ENCODE data around the gene OVOL1. TPM values are rescaled to one million over a fixed set of nuclear protein-coding genes. Genes with fewer than 3 reads are reported as not detected.

The OVOL1 gene
- total and polyA plus RNA-seq, 2 experiments from 2014 or later = 0.15 to 0.35 TPM

DNA sequence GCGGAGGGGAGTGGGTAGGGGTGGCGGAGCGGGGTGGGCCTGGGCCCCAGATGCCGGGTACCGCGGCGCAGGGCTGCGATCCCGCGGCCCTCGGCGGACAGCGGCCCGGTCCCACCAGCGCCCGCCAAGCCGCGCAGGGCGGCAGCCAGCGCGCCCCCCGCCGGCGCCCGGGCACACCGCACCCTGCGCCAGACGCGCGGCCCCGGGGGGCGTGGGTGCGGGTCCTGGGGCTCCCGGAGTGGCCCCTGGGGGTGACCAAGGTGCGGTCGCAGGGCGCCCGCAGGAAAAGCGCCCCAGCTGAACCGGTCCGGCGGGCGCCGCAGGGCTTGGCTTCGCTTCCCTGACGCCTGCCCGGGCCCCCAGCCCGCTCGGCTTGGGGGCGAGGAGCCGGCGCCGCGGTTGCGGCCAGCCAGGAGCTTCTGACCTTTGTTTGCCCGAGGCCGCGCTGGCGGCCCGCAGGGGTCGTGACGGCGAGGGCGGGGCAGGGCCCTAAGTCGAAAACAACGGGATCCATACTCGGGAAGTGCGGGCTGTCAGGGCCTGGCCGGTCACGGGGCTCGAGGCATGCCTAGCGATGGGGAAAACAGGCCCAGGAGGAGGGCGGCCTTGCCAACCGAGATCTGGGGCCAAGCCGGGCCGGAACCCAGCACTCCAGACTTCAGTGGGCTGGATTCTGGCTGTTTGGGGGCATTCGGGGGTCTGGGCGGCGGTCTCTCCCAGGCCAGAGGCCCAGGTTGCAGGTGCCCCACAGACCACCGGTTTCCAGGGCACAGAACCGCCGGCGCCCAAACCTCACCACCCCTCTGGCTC is 5.5 kb upstream of the OVOL1 start:
- Histone ChIP-seq H3K4me3 (peak overlapping the region; percentile 60), H3K9me3 (ENCODE audit: low read depth) (no peaks in the 10 kb centered on the region), H3K27me3 (peaks cover 26% of the 10 kb centered on the region), H3K4me1 (ENCODE audit: low read depth) (no peaks in the 10 kb centered on the region), H3K36me3 (no peaks in the 10 kb centered on the region), H3K27ac (no peak overlapping the region)
- TF ChIP-seq, protein P1, sequence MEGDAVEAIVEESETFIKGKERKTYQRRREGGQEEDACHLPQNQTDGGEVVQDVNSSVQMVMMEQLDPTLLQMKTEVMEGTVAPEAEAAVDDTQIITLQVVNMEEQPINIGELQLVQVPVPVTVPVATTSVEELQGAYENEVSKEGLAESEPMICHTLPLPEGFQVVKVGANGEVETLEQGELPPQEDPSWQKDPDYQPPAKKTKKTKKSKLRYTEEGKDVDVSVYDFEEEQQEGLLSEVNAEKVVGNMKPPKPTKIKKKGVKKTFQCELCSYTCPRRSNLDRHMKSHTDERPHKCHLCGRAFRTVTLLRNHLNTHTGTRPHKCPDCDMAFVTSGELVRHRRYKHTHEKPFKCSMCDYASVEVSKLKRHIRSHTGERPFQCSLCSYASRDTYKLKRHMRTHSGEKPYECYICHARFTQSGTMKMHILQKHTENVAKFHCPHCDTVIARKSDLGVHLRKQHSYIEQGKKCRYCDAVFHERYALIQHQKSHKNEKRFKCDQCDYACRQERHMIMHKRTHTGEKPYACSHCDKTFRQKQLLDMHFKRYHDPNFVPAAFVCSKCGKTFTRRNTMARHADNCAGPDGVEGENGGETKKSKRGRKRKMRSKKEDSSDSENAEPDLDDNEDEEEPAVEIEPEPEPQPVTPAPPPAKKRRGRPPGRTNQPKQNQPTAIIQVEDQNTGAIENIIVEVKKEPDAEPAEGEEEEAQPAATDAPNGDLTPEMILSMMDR (IDR thresholded peaks at IDR 0.05; ENCODE audit: low read depth, low read length) = no peak
- peak; percentile 14 to 54 for DNase-seq (ENCODE audit: low read depth in 1 of 2, low spot score in 1 of 2)

DNA sequence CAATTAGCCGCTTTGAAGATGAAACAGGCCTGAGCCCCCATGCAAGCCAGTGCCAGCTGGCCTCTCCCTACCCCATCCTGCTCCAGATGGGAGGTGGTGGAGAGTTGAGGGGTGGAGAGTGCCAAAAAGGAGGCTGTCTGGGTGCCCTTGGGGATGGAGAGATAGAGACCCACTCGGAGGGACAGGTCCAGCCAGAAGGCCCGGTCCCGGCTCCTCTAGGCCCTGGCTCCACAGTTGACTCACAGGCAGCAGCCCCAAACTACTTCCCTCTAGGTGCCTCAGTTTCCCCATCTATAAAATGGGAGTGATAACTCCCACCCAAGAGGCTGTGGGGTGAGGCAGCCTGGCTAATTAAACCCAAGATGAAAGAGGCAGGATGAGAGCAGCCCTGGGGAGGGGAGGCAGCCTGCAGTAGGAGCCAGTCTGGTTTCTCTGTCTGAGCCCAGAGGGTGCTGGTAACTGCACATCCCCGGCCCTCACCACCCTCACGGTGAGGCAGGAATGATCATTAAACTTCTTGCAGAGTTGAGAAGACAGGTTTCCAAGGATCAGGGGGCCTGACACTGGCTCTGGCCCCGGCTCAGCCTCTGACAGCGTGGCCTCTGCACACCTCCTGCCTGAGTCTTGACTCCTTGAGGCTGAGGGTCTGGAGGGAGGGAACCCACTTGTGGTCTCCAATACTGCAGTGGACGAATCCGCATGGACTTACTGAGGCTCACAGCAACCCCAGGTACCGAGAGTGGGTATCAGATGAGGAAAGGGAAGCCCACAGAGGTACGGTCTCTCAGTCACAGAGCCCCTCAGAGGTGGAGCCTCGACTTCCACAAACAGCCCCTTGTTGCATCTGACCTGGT is 4.7 kb upstream of the OVOL1 start:
- TF ChIP-seq, protein P1 (IDR thresholded peaks at IDR 0.05; ENCODE audit: low read depth, low read length) = no peak
- DNase-seq (ENCODE audit: low read depth in 1 of 2, low spot score in 1 of 2) = no peak
- H3K27ac ChIP-seq = no peak overlapping the region
- H3K4me3 ChIP-seq = no peak overlapping the region
- H3K27me3 ChIP-seq = peaks cover 35% of the 10 kb centered on the region
- no peaks in the 10 kb centered on the region for H3K9me3 ChIP-seq (ENCODE audit: low read depth)
- no peaks in the 10 kb centered on the region for H3K4me1 ChIP-seq (ENCODE audit: low read depth)
- no peaks in the 10 kb centered on the region for H3K36me3 ChIP-seq

DNA sequence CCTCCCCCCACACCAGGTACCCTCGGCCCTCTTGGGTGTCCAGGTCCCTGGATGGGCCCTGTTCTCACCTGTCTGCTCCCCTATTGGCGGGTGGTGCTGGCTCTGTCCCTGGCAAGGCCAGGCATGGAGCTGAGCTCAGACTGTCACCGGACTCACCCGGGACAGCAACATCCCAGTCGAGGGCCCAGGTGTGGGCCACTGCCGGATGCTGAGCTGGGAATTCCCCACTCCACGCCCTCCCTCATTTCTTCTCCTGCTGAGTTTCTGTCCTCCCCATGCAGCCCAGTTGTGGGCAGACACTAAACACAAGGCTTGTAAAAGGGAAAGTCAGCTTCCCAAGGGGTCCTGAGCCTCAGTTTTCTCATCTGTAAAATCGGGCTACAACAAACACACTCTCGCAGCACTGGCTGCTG is 4.0 kb upstream of the OVOL1 start:
- DNase-seq (ENCODE audit: low read depth in 1 of 2, low spot score in 1 of 2) = no peak
- peaks cover 41% of the 10 kb centered on the region for H3K27me3 ChIP-seq
- H3K4me1 ChIP-seq (ENCODE audit: low read depth) = no peaks in the 10 kb centered on the region

DNA sequence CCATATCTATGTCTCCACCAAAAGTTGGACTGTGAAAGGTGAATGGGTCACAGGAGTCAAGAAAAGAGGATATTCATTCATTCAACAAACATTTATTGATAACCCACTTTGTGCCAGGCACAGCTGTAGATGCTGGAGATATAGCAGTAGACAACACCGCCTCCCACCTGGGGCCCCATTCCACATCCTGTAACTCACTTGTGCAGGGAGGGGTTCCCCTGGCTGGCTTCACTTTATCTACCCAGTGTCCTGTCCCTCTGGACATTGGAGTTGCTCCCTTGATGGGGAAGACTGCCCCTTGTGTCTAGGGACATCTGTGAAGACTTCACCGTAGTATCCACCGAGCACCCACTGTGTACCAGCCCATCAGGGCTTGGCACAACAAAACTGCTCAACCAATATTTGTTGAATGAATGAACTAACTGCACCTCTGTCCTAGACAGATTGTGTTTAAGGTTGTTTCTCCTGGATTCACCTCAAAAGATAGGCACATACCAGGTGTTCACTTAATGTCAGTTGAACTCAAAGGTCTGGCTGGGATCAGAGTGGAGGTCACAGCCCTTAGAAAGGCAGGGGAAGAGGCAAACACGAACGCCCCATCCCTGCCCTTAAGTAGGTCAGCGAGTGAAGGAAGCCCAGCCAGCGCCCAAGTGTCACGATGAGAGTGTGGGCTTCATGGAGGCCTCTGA is 1.4 kb upstream of the OVOL1 start:
- no peak for DNase-seq (ENCODE audit: low read depth in 1 of 2, low spot score in 1 of 2)
- H3K27ac ChIP-seq = no peak overlapping the region
- no peak overlapping the region for H3K4me3 ChIP-seq
- peaks cover 57% of the 10 kb centered on the region for H3K27me3 ChIP-seq
- H3K36me3 ChIP-seq = no peaks in the 10 kb centered on the region
- TF ChIP-seq, protein P1 (IDR thresholded peaks at IDR 0.05; ENCODE audit: low read depth, low read length) = no peak
- no peaks in the 10 kb centered on the region for H3K4me1 ChIP-seq (ENCODE audit: low read depth)
- no peaks in the 10 kb centered on the region for H3K9me3 ChIP-seq (ENCODE audit: low read depth)

More for the DNA sequence above, 4.0 kb upstream of the OVOL1 start:
- Histone ChIP-seq H3K9me3 (ENCODE audit: low read depth) (no peaks in the 10 kb centered on the region), H3K4me3 (no peak overlapping the region), H3K36me3 (no peaks in the 10 kb centered on the region), H3K27ac (no peak overlapping the region)
- TF ChIP-seq, protein P1 (IDR thresholded peaks at IDR 0.05; ENCODE audit: low read depth, low read length) = no peak

DNA sequence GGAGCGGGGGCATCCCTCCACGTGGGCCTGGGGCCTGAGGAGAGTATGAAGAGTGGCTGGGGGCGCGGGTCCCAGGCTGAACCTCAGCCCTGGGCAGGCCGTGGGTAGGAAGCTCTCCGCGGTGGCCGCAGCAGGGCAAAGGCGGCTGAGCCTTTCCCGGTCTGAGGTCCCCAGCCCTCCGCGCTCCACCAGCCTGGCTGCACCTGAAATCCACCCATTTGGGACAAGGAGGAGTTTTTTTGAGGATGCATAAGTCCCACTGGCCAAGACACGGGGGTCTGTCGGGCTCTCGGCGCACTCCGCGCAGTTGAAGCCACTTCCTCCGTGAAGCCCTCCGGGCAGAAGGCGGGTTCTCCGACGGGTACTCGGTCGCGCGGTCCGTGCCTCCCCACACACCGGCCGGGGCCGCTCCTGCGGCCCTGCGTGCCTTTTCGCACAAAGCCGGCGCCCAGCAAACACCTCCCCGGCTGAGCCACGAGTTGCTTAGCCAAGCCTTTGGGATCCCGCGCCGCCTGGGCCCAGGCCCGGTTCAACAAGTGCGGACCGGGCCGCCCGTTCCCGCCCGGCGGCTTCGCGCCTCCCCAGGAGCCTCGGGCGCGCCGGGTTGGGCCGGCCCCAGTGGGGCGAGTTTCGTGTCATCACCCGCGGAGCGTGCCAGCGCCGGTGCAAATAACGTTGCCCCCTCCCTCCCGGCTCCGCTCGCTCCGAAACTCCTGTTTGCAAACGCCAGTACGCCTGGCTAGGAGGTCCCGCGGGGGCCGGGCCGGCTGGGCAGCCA is 666 bp upstream of the OVOL1 start:
- no peak for DNase-seq (ENCODE audit: low read depth in 1 of 2, low spot score in 1 of 2)
- Histone ChIP-seq H3K4me1 (ENCODE audit: low read depth) (no peaks in the 10 kb centered on the region), H3K9me3 (ENCODE audit: low read depth) (no peaks in the 10 kb centered on the region), H3K4me3 (peak overlapping the region; percentile 20), H3K36me3 (no peaks in the 10 kb centered on the region), H3K27me3 (peaks cover 57% of the 10 kb centered on the region), H3K27ac (no peak overlapping the region)
- TF ChIP-seq, protein P1 (IDR thresholded peaks at IDR 0.05; ENCODE audit: low read depth, low read length) = no peak
